ENCODE results near the gene EHBP1L1.

Gene EHBP1L1

GRCh38 chr11:65599216-65599954 is 23.5 kb downstream of the EHBP1L1 start:
- DNase-seq = no peak

DNA sequence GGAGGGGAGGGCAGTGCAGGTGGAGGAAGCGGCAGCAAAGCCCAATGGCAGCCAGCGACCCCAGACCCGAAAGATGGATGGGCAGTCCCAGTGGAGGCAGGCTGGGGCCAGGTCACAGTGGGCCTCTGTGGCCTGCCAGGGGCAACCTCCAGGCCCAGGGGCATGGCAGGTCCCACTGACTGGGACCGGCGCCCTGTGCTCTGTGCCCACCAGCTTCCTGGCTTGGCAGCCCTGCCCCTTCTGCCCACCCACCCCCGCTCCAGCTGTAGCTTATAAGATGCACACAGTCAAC is 24.0 kb downstream of the EHBP1L1 start:
- no peak for DNase-seq

GRCh38 chr11:65604258-65604657 is 28.4 kb downstream of the EHBP1L1 start:
- no peak for DNase-seq

DNA sequence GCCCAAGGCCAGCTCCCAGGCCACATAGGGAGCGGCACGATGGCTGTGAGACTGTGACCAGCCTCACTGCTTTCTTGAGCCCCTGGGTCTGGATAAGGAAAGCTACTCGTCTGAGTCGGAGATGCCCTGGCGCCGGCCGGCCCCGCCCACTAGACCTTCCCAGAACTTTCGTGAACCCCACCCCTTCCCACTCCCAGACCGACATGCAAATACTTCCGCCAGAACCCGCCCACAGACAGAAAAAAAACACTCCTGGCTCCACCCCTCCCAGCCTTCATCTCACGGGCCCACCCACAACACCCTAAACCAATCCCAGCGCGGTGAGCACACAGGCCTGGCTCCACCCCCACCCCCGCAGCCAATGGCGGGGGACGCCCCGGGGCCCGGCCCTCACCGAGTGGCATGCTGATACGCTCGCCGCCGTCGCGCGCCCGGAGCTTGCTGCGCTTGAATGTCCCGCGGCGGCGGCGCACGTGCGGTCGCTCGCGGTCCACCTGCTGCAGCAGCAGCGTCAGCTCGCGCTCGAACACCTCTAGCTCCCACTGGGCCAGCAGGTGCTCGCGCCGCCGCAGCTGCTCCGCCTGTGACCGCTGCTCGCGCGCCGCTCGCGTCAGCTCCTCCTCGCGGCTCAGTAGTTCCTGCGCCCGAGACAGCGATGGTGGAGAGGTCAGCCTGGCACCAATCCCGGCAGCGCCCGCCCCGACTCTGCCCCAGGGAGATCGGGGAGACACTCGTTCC is 31.2 kb downstream of the EHBP1L1 start:
- no peak for DNase-seq

- DNase-seq = no peak
Observed at GRCh38 chr11:65607614-65608426, 32.0 kb downstream of the EHBP1L1 start.

DNA sequence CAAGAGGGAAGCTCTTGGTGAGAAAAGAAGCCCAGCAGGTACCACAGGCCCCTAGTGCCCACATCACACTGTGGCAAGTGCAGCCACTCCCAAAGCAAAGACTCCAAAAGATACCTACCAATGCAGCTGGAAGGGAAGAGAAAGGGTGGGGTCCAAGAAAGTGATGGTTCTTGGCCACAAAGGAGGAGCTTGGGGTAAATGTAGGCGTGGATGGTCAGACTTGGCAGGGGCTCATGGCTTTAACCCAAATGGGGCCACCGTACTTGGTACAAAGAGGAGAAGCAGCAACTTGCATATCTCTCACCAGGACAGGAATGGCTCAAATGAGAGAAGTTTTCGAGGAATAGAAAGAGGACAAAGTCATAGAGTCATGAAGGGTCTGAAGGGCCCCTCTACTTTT is 33.4 kb downstream of the EHBP1L1 start:
- no peak for DNase-seq

- no peak for DNase-seq
Observed at GRCh38 chr11:65609665-65610064, 33.8 kb downstream of the EHBP1L1 start.

GRCh38 chr11:65610404-65610803 is 34.6 kb downstream of the EHBP1L1 start:
- no peak for DNase-seq

- DNase-seq = no peak
Observed at GRCh38 chr11:65611028-65611757, 35.3 kb downstream of the EHBP1L1 start.

DNA sequence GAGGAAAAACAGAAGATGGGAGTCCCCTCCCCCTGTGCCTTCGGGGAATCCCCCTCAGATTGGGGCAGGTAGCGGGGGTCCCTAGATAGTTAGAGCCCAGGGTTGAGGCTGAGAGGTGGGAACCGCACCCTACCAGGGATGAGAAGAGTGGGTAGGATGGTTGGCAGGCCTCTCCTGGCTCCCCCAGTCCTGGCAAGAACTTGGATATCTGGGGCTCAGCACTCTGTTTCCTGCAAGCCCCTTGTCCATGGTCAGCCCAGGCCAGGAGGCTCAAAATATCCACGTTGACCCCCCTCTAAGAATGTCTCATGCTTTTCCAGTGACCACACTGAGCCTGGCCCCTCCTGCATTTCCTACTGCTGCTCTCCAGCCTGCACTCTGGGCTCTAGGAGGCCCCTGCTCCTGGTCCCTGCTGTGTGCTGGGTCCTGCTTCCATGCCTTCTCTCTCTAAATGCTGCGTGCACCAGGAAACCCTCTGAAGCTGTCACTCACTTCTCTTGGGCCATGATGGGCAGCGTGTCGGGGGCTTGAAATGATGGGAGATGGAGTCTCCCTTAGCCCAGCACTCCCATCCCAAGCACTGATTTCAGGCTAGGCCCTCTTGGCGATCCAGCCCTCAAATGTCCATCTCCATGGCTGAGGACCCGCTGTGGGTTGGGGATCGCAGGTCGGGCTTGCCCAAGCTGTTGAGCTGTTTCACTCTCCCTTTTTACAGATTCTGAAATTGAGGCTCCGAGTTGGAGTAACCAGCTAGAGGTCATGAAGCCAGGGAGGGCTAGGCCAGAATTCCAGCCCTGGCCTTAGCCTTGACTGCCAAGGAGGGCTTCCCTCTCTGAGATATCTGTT is 36.1 kb downstream of the EHBP1L1 start:
- DNase-seq = no peak

- no peak for DNase-seq
Observed at GRCh38 chr11:65612691-65613090, 36.8 kb downstream of the EHBP1L1 start.

DNA sequence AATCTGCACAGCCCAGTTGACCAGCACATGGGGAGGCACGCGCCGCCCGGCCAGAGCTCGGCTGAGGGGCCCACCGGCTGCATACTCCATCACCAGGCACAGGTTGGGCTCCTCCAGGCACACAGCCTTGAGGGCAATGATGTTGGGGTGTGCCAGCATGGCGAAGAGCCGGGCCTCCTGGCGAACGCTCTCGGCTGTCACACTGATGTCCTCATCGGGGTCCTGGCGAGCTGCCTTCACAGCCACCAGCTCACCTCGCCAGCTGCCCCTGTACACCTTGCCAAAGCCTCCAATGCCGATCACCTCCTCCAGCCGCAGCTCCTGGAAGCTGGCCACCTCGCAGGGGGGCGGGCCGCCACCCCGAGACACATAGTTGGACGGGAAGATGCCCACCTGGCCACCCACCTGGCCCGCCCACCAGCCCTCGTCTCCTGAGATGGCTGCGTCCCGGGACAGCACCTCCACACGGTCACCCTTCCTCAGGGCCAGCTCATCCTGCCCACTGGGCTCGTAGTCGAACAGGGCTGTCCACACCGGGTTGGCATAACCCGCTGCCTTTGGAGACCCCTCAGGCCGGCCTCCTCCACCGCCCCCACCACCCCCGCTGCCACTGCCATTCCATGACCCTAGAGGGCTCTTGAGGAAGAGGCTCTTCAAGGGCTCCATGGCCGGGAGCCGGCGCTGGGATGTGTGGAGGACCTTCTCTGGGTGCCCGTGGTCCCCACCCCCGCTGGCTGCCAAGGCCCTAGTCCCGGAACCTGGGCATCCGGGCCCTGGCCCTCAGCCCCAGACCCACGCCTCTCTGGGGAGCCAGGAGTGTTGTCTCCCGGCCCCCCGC is 37.5 kb downstream of the EHBP1L1 start:
- no peak for DNase-seq

DNA sequence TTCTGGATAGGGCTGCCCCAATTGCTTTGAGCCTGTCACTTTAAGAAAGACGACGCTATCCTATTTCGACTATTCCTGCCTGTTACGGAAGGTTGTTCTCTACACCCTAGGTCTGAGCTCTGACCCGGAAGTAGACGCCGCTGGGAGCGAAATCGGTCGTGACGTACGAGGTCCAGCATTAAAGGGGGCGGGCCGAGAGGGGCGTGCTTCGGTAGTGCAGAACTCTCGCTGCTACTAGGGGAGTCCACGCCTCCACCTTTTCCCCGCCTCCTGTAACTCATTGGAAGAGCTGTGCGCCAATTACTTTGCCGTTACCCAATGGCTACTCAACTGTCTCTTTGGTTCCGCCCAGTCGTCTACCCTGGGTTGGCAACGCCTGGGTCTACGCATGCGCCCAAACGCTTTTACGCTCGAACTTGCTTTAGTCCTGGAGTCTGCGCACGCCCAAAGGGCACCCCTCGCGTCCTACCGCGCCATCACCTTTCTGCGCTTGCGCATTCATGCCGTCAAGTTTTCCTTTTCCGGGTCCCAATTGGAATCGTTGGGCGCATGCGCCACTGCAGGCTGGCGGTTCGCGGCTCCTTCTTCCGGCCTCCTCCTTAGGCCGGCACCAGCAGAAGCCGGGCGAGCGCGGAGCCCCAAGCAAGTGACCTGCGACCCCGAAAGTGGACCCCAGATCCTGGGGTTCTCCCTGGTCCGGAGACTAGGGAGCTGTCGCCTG is 39.5 kb downstream of the EHBP1L1 start, which contains the start of gene PCNX3:
TSS of gene PCNX3 (plus strand) at position 548 of the 721 bp plus-strand sequence. CDS start 536 bp downstream, outside the sequence.
- peak; percentile 98 to 99 for DNase-seq

DNA sequence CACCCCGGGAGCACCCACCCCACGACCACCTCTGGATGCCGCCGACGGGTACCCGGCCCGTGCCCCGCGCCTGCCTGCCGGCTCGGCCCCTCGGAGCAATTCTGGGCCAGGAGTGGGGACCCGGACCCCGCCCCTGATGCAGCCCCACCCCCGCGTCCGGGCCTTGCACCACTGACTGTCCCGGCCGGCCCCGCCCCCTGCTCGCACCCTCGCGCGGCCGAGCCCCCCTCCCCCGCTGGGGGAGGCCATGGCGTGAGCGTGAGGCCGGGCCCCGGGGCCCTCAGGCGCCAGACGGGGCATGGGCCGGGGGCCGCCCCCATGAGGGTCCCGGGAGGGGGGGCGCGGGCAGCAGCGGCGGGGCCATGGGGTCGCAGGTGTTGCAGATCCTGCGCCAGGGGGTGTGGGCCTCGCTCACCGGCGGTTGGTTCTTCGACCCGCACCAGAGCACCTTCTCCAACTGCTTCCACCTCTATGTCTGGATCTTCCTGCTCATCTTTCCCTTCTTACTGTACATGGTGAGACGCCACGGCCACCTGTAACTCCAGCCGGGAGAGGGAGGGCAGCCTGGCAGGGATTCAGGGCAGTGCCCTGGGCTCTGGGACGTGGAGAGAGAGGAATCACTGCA is 40.2 kb downstream of the EHBP1L1 start:
- DNase-seq = no peak

- no peak for DNase-seq
Observed at GRCh38 chr11:65616575-65617001, 40.7 kb downstream of the EHBP1L1 start.

- no peak for DNase-seq
Observed at GRCh38 chr11:65617136-65617850, 41.4 kb downstream of the EHBP1L1 start.

DNA sequence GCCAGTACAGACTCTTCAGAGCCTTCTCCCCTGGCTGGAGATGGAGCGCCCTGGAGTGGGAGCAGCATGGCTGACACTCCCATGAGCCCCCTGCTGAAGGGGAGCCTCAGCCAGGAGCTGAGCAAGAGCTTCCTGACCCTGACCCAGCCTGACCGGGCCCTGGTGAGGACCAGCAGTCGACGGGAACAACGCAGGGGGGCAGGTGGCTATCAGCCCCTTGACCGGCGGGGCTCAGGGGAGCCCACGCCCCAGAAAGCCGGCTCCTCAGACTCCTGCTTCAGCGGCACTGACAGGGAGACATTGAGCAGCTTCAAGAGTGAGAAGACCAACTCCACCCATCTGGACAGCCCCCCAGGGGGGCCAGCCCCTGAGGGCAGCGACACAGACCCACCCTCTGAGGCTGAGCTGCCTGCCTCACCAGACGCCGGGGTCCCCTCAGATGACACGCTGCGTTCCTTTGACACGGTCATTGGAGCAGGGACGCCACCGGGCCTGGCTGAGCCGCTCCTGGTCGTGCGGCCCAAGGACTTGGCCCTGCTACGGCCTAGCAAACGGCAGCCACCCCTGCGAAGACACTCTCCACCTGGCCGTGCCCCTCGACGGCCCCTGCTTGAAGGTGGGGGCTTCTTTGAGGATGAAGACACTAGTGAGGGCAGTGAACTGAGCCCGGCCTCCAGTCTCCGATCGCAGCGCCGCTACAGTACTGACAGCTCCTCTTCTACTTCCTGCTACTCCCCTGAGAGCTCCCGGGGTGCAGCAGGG is 42.3 kb downstream of the EHBP1L1 start:
- no peak for DNase-seq

- no peak for DNase-seq
Observed at GRCh38 chr11:65618763-65619162, 42.9 kb downstream of the EHBP1L1 start.
